Prostate gland (tissue), 2 donors: ENCODE results near the gene SSTR4.

Experiments used
- CTCF ChIP-seq, 4 experiments: fragments of 200-600 bp in 2 of 4; fragments of 450-650 bp in 2 of 4; sonication (generic) in 2 of 4; IDR thresholded peaks; 1 replicate in 3 of 4; 2 replicates in 1 of 4; pipeline ENCODE4 v1.5.1; 2016 to 2019; ENCODE audit warnings: antibody characterized with exemption in 4 of 4, mild to moderate bottlenecking in 2 of 4, moderate library complexity in 2 of 4
- POLR2A ChIP-seq: fragments of 450-650 bp; IDR thresholded peaks from one replicate; pipeline ENCODE4 v1.6.1; 2016; ENCODE audit warnings: antibody characterized with exemption, mild to moderate bottlenecking

GRCh38 chr20:23042270-23042669, 7.2 kb downstream of the SSTR4 start:
- no peak for TF ChIP-seq CTCF (IDR thresholded peaks at IDR 0.05)
- no peak for TF ChIP-seq POLR2A
